HG03108 (cell line): Measurements from ENCODE around the gene HMGCS2.

ENCODE experiments used
- ATAC-seq: cut with Tn5 transposase; IDR thresholded peaks from one replicate; pipeline ENCODE4 v1.9.1; 2021; ENCODE audit warnings: moderate library complexity; ENCODE audit not compliant: unreplicated experiment

The HMGCS2 gene

GRCh38 chr1:119762953-119763352 is 5.8 kb downstream of the HMGCS2 start:
- ATAC-seq, result no peak

- no peak for ATAC-seq
Measured at GRCh38 chr1:119762409-119762808, 6.3 kb downstream of the HMGCS2 start.

- ATAC-seq, result no peak
Measured at GRCh38 chr1:119758584-119758983, 10.1 kb downstream of the HMGCS2 start.

GRCh38 chr1:119752592-119752991 is 16.1 kb downstream of the HMGCS2 start:
- ATAC-seq, result no peak

- ATAC-seq, result no peak
Measured at GRCh38 chr1:119748040-119748439, 20.7 kb downstream of the HMGCS2 start.

GRCh38 chr1:119747451-119747850 is 21.3 kb downstream of the HMGCS2 start:
- no peak for ATAC-seq

GRCh38 chr1:119745034-119745433 is 23.7 kb downstream of the HMGCS2 start:
- no peak for ATAC-seq

- ATAC-seq, result no peak
Measured at GRCh38 chr1:119744598-119744942, 24.1 kb downstream of the HMGCS2 start.

- no peak for ATAC-seq
Measured at GRCh38 chr1:119743776-119744597, 24.7 kb downstream of the HMGCS2 start.

GRCh38 chr1:119743308-119743707 is 25.4 kb downstream of the HMGCS2 start:
- no peak for ATAC-seq

GRCh38 chr1:119742677-119743076 is 26.0 kb downstream of the HMGCS2 start:
- ATAC-seq, result no peak

GRCh38 chr1:119742202-119742601 is 26.5 kb downstream of the HMGCS2 start:
- no peak for ATAC-seq

GRCh38 chr1:119740896-119741780 is 27.6 kb downstream of the HMGCS2 start:
- no peak for ATAC-seq

- ATAC-seq, result no peak
Measured at GRCh38 chr1:119740261-119740660, 28.4 kb downstream of the HMGCS2 start.

- ATAC-seq, result no peak
Measured at GRCh38 chr1:119739150-119739549, 29.6 kb downstream of the HMGCS2 start.

GRCh38 chr1:119738100-119738720 is 30.5 kb downstream of the HMGCS2 start:
- ATAC-seq, result no peak

GRCh38 chr1:119737040-119737682 is 31.5 kb downstream of the HMGCS2 start:
- no peak for ATAC-seq

- no peak for ATAC-seq
Measured at GRCh38 chr1:119736649-119737039, 32.1 kb downstream of the HMGCS2 start.

- no peak for ATAC-seq
Measured at GRCh38 chr1:119735217-119735616, 33.5 kb downstream of the HMGCS2 start.

- ATAC-seq, result no peak
Measured at GRCh38 chr1:119733754-119734153, 35.0 kb downstream of the HMGCS2 start.
